ENCODE results near the gene TAF8.
"Not testable (repeated sequence)": the region's sequence is repeated elsewhere in the genome, so short reads cannot be mapped to it uniquely, and the experiment has no call there.

DNA sequence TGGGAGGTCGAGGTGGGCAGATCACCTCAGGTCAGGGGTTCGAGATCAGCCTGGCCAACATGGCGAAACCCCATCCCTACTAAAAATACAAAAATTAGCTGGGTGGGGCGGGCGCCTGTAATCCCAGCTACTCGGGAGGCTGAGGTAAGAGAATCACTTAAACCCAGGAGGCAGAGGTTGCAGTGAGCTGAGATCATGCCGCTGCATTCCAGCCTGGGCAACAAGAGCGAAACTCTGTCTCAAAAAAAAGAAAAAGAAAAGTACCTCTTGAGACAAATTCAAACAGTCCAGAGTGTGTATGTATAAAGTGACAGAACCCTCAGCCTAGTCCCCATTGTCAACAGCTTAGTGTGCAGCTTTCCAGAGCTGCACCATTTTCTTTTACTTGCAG, 42.2 kb upstream of the TAF8 start:
- TF ChIP-seq, protein P1, sequence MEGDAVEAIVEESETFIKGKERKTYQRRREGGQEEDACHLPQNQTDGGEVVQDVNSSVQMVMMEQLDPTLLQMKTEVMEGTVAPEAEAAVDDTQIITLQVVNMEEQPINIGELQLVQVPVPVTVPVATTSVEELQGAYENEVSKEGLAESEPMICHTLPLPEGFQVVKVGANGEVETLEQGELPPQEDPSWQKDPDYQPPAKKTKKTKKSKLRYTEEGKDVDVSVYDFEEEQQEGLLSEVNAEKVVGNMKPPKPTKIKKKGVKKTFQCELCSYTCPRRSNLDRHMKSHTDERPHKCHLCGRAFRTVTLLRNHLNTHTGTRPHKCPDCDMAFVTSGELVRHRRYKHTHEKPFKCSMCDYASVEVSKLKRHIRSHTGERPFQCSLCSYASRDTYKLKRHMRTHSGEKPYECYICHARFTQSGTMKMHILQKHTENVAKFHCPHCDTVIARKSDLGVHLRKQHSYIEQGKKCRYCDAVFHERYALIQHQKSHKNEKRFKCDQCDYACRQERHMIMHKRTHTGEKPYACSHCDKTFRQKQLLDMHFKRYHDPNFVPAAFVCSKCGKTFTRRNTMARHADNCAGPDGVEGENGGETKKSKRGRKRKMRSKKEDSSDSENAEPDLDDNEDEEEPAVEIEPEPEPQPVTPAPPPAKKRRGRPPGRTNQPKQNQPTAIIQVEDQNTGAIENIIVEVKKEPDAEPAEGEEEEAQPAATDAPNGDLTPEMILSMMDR (conservative IDR thresholded peaks at IDR 0.05; ENCODE audit: low read length): not testable (repeated sequence)
- not testable (repeated sequence) for TF ChIP-seq EZH2phosphoT487 (IDR thresholded peaks at IDR 0.05; ENCODE audit: borderline replicate concordance)
